H1 (cell line): Measurements from ENCODE around the gene LYPD6B. TPM values are rescaled to one million over a fixed set of nuclear protein-coding genes. Genes with fewer than 3 reads are reported as not detected.
"Not testable (repeated sequence)": the region's sequence is repeated elsewhere in the genome, so short reads cannot be mapped to it uniquely, and the experiment has no call there.

Source experiments
- CTCF ChIA-PET: fragments of 300-600 bp; sonication (Branson Sonifier 250); formaldehyde crosslinking; loops from one replicate; lab custom pipeline; 2021; ENCODE audit not compliant: partially characterized antibody; lab: Charles Lee
- POLR2A ChIA-PET: fragments of 300-600 bp; sonication (Branson Sonifier 250); formaldehyde crosslinking; loops from one replicate; lab custom pipeline; 2021; ENCODE audit warnings: inconsistent platforms; ENCODE audit not compliant: partially characterized antibody; lab: Charles Lee
- DNase-seq, 2 experiments: peaks; one replicate each; pipeline versions ENCODE4 v3.0.0 to v3.0.0-alpha.2; 2010 to 2022; ENCODE audit warnings: low spot score in 2 of 2, low read depth in 1 of 2, mixed read lengths in 1 of 2
- FAIRE-seq: peaks from 2 replicates; lab custom pipeline; 2011; peaks lifted over from hg19 to GRCh38; lab: Jason Lieb, UNC
- H2AFZ ChIP-seq: 2 replicates; pipeline ENCODE4 v1.8.1; 2012; ENCODE audit warnings: low read length, inconsistent platforms
- H2AK5ac ChIP-seq: 2 replicates; pipeline ENCODE4 v1.6.1; 2013; ENCODE audit warnings: low read depth, low read length
- H2BK120ac ChIP-seq: replicated peaks from 2 replicates; pipeline ENCODE3; 2013; ENCODE audit warnings: low read depth, low read length, inconsistent platforms
- H2BK12ac ChIP-seq: 2 replicates; pipeline ENCODE4 v1.6.1; 2013; ENCODE audit warnings: low read depth, low read length
- H2BK15ac ChIP-seq: 2 replicates; pipeline ENCODE4 v1.6.1; 2013; ENCODE audit warnings: low read length
- H2BK20ac ChIP-seq: 2 replicates; pipeline ENCODE4 v1.6.1; 2013; ENCODE audit warnings: low read length
- H2BK5ac ChIP-seq: 2 replicates; pipeline ENCODE4 v1.6.1; 2013; ENCODE audit warnings: low read depth, low read length
- H3K14ac ChIP-seq: 2 replicates; pipeline ENCODE4 v1.6.1; 2013; ENCODE audit warnings: inconsistent platforms; ENCODE audit not compliant: insufficient read length
- H3K18ac ChIP-seq: 2 replicates; pipeline ENCODE4 v1.6.1; 2013; ENCODE audit warnings: low read length; ENCODE audit errors: extremely low read depth
- H3K23ac ChIP-seq: 2 replicates; pipeline ENCODE4 v1.6.1; 2013; ENCODE audit warnings: inconsistent platforms; ENCODE audit not compliant: insufficient read length
- H3K23me2 ChIP-seq: 2 replicates; pipeline ENCODE4 v1.6.1; 2013; ENCODE audit warnings: low read depth, low read length
- H3K27ac ChIP-seq: 2 replicates; pipeline ENCODE4 v1.6.1; 2011; ENCODE audit warnings: low read depth, low read length, inconsistent platforms
- H3K27me3 ChIP-seq, 4 experiments: replicated peaks in 1 of 4; 1 replicate in 1 of 4; 2 replicates in 3 of 4; pipeline versions ENCODE4 v1.6.1 to v1.8.1; 2011 to 2013; ENCODE audit warnings: low read length in 3 of 4, mild to moderate bottlenecking in 3 of 4, inconsistent platforms in 2 of 4, mixed read lengths in 2 of 4, moderate library complexity in 1 of 4; ENCODE audit not compliant: control insufficient read depth in 3 of 4, insufficient read depth in 3 of 4; ENCODE audit errors: extremely low read depth in 1 of 4
- H3K36me3 ChIP-seq, 4 experiments: 2 replicates each; pipeline versions ENCODE4 v1.6.1 to v1.8.1; 2011 to 2013; ENCODE audit warnings: mild to moderate bottlenecking in 4 of 4, low read length in 3 of 4, moderate library complexity in 2 of 4, control low read depth in 1 of 4, inconsistent platforms in 1 of 4; ENCODE audit not compliant: insufficient read depth in 4 of 4, control insufficient read depth in 2 of 4
- H3K4ac ChIP-seq: replicated peaks from 2 replicates; pipeline ENCODE3; 2013; ENCODE audit warnings: low read length, low read depth, mixed read lengths, inconsistent platforms; ENCODE audit not compliant: insufficient read length
- H3K4me1 ChIP-seq, 4 experiments: replicated peaks in 1 of 4; 1 replicate in 1 of 4; 2 replicates in 3 of 4; pipeline versions ENCODE4 v1.6.1 to v1.8.1; 2011 to 2013; ENCODE audit warnings: low read length in 3 of 4, inconsistent platforms in 2 of 4, mixed read lengths in 1 of 4; ENCODE audit not compliant: insufficient read depth in 4 of 4, control insufficient read depth in 3 of 4
- H3K4me2 ChIP-seq, 2 experiments: 2 replicates each; pipeline versions ENCODE4 v1.6.1 to v1.8.1; 2011 to 2013; ENCODE audit warnings: low read depth in 2 of 2, low read length in 2 of 2, control low read depth in 1 of 2, inconsistent platforms in 1 of 2, mild to moderate bottlenecking in 1 of 2; ENCODE audit not compliant: insufficient read depth in 1 of 2
- H3K4me3 ChIP-seq, 4 experiments: fragments of 200-600, 300-600 bp in 1 of 4; sonication (generic), shearing (Covaris generic), sonication (Bioruptor Twin) in 1 of 4; 2 replicates each; pipeline versions ENCODE4 v1.5.1 to v1.8.1; 2011 to 2016; ENCODE audit warnings: low read length in 4 of 4, low read depth in 3 of 4, control low read depth in 2 of 4, inconsistent platforms in 2 of 4, mild to moderate bottlenecking in 2 of 4, mixed read lengths in 1 of 4, moderate library complexity in 1 of 4; ENCODE audit not compliant: insufficient read depth in 2 of 4; ENCODE audit errors: extremely low read depth in 1 of 4
- H3K56ac ChIP-seq: replicated peaks from 2 replicates; pipeline ENCODE3; 2013; ENCODE audit warnings: low read depth, mild to moderate bottlenecking, mixed read lengths, low read length, inconsistent platforms; ENCODE audit not compliant: insufficient read length
- H3K79me1 ChIP-seq: 2 replicates; pipeline ENCODE4 v1.6.1; 2013; ENCODE audit warnings: low read depth, low read length, control low read depth
- H3K79me2 ChIP-seq, 2 experiments: 2 replicates each; pipeline versions ENCODE4 v1.6.1 to v1.8.1; 2012 to 2013; ENCODE audit warnings: low read length in 2 of 2, mild to moderate bottlenecking in 2 of 2, inconsistent platforms in 1 of 2; ENCODE audit not compliant: insufficient read depth in 2 of 2, control insufficient read depth in 1 of 2
- H3K9ac ChIP-seq, 4 experiments: replicated peaks in 1 of 4; 1 replicate in 1 of 4; 2 replicates in 3 of 4; pipeline versions ENCODE4 v1.6.1 to v1.8.1; 2011 to 2013; ENCODE audit warnings: low read depth in 3 of 4, low read length in 3 of 4, control low read depth in 2 of 4, mild to moderate bottlenecking in 2 of 4, moderate library complexity in 2 of 4, inconsistent platforms in 1 of 4; ENCODE audit errors: extremely low read depth in 1 of 4
- H3K9me3 ChIP-seq, 2 experiments: 2 replicates each; pipeline versions ENCODE4 v1.6.1 to v1.8.1; 2012 to 2013; ENCODE audit warnings: mild to moderate bottlenecking in 2 of 2, moderate library complexity in 2 of 2, control low read depth in 1 of 2, inconsistent platforms in 1 of 2, low read depth in 1 of 2, low read length in 1 of 2, mixed read lengths in 1 of 2; ENCODE audit not compliant: insufficient read depth in 2 of 2
- H4K20me1 ChIP-seq, 2 experiments: replicated peaks in 1 of 2; 2 replicates each; pipeline versions ENCODE3 to v1.8.1; 2011 to 2013; ENCODE audit warnings: inconsistent platforms in 2 of 2, low read length in 2 of 2, mild to moderate bottlenecking in 1 of 2; ENCODE audit not compliant: insufficient read depth in 2 of 2, control insufficient read depth in 1 of 2
- H4K5ac ChIP-seq: 2 replicates; pipeline ENCODE4 v1.6.1; 2013; ENCODE audit warnings: low read length, low read depth, mixed read lengths, inconsistent platforms; ENCODE audit not compliant: insufficient read length
- H4K8ac ChIP-seq: 2 replicates; pipeline ENCODE4 v1.8.0; 2013; ENCODE audit warnings: mild to moderate bottlenecking, moderate library complexity, low read length, inconsistent platforms; ENCODE audit not compliant: insufficient read depth; ENCODE audit errors: extremely low read depth
- H4K91ac ChIP-seq: replicated peaks from 2 replicates; pipeline ENCODE3; 2013; ENCODE audit warnings: low read length, mixed read lengths, inconsistent platforms; ENCODE audit not compliant: insufficient read length
- RAD21 ChIP-seq, 2 experiments: IDR thresholded peaks in 1 of 2; conservative IDR thresholded peaks in 1 of 2; 2 replicates each; pipeline ENCODE4 v1.6.1; 2011; ENCODE audit warnings: low read depth in 2 of 2, low read length in 2 of 2, improper control_type of control experiment in 1 of 2, inconsistent platforms in 1 of 2, mild to moderate bottlenecking in 1 of 2, moderate library complexity in 1 of 2
- WGBS, 2 experiments: shearing (Covaris generic) in 1 of 2; methylation state at CpG; one replicate each; pipeline versions ENCODE4 v1.1.6 to v1.1.7; 2013 to 2015; ENCODE audit warnings: low lambda C conversion rate in 2 of 2, mixed read lengths in 2 of 2, inconsistent platforms in 1 of 2, low coverage in 1 of 2, missing lambda C conversion rate in 1 of 2; ENCODE audit not compliant: insufficient replicate concordance in 2 of 2, insufficient coverage in 1 of 2, insufficient read length in 1 of 2; ENCODE audit errors: extremely low coverage in 1 of 2, missing lambda C conversion rate in 1 of 2; 5-methylcytosine and 5-hydroxymethylcytosine counted together
- polyA plus RNA-seq, 7 experiments: library from polyadenylated mRNA; depleted of rRNA in 3 of 7; stranded (reverse) in 5 of 7; unstranded in 2 of 7; fragments of >200 nt in 5 of 7; fragments of 200-250 nt in 2 of 7; gene quantifications; 1 replicate in 5 of 7; 2 replicates in 1 of 7; 4 replicates in 1 of 7; pipeline versions ENCODE4 v1.2.1 to v1.2.3, GENCODE V29; 2011 to 2013; ENCODE audit warnings: missing spikeins in 2 of 7, mixed read lengths in 2 of 7
- total RNA-seq: library from RNA; stranded (reverse); fragmentation: NEBNext Ultra II Directional; extraction: Animal tissue kit (Norgen Biotek cat#: 25700); gene quantifications from 2 replicates; pipeline ENCODE4 v1.2.1, GENCODE V29; 2021
- TF ChIP-seq, protein P1 (sequence below), 3 experiments: IDR thresholded peaks; 1 replicate in 2 of 3; 2 replicates in 1 of 3; pipeline versions ENCODE4 v1.5.1 to v1.6.1; 2011; ENCODE audit warnings: low read length in 3 of 3, mild to moderate bottlenecking in 3 of 3, inconsistent platforms in 2 of 3, low read depth in 1 of 3, moderate library complexity in 1 of 3; ENCODE audit not compliant: insufficient read depth in 1 of 3; ENCODE audit errors: control extremely low read depth in 1 of 3

LYPD6B gene
- total and polyA plus RNA-seq, 2 of the 8 experiments (the other 6 are each of a cell fraction or from before 2014, with no cell fraction given): 2.2 to 3.5 TPM

- H3K23ac ChIP-seq, H3K4me2 ChIP-seq, H3K18ac ChIP-seq, H3K79me2 ChIP-seq, H3K56ac ChIP-seq, H3K36me3 ChIP-seq, H4K8ac ChIP-seq, H4K20me1 ChIP-seq, H3K9ac ChIP-seq, H2BK120ac ChIP-seq, H3K9me3 ChIP-seq, H2BK20ac ChIP-seq, H3K23me2 ChIP-seq, H2BK12ac ChIP-seq, H3K27me3 ChIP-seq, POLR2A ChIA-PET, DNase-seq, H3K4me1 ChIP-seq, H3K4ac ChIP-seq, H2BK15ac ChIP-seq, H2AFZ ChIP-seq, H3K79me1 ChIP-seq, FAIRE-seq, H4K91ac ChIP-seq, H3K14ac ChIP-seq, H3K27ac ChIP-seq, H2BK5ac ChIP-seq, H3K4me3 ChIP-seq, H4K5ac ChIP-seq, H2AK5ac ChIP-seq: not testable (repeated sequence)
- 95% methylated on average over 3 of the region's 3 CpGs; no CpG with 5 or more reads in 1 of the 2 experiments for WGBS, 2 experiments
- TF ChIP-seq RAD21 (IDR thresholded peaks at IDR 0.05 in 1 of 2, conservative IDR thresholded peaks at IDR 0.05 in 1 of 2; ENCODE audit: low read depth in 2 of 2, low read length in 2 of 2): peak; percentile 32 to 35
- TF ChIP-seq, protein P1, sequence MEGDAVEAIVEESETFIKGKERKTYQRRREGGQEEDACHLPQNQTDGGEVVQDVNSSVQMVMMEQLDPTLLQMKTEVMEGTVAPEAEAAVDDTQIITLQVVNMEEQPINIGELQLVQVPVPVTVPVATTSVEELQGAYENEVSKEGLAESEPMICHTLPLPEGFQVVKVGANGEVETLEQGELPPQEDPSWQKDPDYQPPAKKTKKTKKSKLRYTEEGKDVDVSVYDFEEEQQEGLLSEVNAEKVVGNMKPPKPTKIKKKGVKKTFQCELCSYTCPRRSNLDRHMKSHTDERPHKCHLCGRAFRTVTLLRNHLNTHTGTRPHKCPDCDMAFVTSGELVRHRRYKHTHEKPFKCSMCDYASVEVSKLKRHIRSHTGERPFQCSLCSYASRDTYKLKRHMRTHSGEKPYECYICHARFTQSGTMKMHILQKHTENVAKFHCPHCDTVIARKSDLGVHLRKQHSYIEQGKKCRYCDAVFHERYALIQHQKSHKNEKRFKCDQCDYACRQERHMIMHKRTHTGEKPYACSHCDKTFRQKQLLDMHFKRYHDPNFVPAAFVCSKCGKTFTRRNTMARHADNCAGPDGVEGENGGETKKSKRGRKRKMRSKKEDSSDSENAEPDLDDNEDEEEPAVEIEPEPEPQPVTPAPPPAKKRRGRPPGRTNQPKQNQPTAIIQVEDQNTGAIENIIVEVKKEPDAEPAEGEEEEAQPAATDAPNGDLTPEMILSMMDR (IDR thresholded peaks at IDR 0.05; ENCODE audit: control extremely low read depth in 1 of 3, insufficient read depth in 1 of 3, low read depth in 1 of 3, low read length in 3 of 3): peak in 1 of 3 experiments; percentile 0; a peak in 1 of 4 replicates
- CTCF ChIA-PET: interaction anchor here (0.7 to 1.9 kb wide), 8 partner anchors 9 to 239 kb away, joined by 3 to 5 read pairs (median 3); no protein-coding TSS in a partner anchor
These were observed 218.4 kb downstream of the LYPD6B start for GRCh38 chr2:149256877-149257276.
